Activated CD8-positive, alpha-beta memory T cell treated with anti-CD3 and anti-CD28 coated beads, Interleukin-2, amount 50 U/mL, for 24 hours (primary cell): ENCODE data around the gene BAIAP3.

ENCODE experiments used
- DNase-seq: peaks from one replicate; pipeline ENCODE4 v3.0.0-alpha.2; 2020; ENCODE audit errors: extremely low read depth

BAIAP3 gene

DNA sequence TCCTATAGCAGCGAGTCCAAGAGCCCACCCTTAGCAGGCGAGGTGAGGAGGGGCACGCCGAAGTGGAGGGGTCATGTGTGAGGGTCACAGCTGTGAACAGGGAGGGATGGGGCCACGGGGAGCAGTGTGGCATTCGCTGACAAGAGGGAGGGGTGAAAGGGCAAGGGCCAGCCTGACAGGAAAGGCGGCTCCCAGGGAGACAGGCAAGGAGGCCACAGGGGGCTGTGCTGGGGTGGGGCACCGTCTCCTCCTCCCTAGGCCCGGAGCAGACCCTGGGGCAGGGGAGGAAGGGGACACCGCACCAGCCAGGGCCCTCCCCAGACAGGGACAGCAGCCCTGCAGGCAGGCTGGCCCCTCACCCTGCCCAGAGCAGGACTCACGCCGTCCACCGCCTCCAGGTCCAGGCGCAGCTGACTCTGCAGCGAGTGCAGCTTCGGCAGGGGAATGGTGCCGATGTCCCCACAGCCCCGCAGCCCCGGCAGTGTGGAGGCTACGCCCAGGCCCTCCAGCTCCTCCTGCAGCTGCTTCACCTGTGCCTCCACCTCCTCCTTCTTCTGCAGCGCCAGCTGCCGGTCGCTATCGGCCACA, 33.4 kb downstream of the BAIAP3 start:
- DNase-seq, result no peak

DNA sequence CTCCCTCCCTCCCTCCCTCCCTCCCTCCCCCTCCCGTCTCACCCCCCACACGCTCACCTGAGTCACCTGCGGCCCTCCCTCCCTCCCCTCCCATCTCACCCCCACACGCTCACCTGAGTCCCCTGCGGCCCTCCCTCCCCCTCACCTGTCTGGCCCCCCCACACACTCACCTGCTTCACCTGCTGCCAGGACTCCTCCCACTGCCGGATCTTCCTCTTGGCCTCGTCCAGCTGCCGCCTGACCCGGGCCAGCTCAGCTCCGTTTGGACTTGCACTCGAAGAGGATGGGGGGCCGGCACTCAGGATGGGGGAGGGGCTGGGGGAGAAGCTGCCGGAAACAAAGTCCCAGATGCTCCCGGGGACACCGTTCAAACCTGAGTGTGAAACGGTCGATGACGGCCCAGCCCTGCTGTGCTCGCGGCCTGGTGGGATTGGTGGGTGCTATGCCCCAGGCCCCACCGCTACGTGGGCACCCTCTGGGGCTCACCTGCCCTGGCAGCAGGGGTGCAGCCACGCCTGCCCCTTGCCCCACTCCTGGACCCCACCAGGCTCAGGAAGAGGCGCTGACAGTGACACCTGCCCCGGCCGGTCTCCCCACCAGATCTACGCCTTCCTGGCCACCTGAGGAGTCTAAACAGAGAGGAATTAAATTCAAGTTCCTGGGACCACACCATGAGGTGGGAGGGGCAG, 34.2 kb downstream of the BAIAP3 start:
- no peak for DNase-seq

DNA sequence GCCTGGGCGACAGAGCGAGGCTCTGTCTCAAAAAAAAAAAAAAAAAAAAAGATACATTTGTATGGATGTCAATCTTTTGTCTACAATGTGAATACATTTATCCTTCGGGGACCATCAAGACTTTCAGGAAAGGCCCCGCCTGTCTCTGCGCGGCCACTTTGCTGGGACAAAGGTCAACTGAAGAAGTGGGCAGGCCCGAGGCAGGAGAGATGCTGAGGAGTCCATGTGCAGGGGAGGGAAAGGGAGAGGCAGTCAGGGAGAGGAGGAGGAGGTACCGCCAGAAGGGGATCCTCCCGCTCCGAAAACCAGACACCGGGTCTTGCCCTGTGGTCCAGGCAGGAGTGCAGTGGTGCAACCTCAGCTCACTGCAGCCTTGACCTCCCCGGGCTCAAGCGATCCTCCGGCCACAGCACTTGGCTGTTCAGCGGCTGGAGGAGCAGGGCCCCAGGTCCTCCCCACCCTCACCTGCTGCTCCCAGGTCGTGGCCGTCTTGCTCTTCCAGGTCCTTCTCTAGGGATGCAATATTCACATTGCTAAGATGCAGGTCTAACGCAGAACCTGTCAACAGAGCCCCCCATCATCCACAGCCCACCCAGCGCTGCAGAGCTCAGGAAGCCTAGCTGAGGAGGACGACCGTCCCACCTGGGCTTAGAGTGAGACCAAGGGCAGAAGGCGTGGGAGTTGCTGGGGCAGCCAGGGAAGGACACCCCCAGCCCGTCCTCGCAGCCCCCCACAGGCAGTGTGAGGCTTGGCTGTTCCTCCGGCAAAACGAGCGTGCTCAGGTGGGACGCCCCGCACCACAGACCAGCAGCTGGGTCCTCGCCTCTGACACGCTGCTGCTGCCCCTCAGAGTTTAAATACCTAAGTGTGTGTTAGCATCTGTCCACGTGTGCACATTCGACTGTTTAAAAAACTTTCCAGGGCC, 37.9 kb downstream of the BAIAP3 start:
- no peak for DNase-seq

DNA sequence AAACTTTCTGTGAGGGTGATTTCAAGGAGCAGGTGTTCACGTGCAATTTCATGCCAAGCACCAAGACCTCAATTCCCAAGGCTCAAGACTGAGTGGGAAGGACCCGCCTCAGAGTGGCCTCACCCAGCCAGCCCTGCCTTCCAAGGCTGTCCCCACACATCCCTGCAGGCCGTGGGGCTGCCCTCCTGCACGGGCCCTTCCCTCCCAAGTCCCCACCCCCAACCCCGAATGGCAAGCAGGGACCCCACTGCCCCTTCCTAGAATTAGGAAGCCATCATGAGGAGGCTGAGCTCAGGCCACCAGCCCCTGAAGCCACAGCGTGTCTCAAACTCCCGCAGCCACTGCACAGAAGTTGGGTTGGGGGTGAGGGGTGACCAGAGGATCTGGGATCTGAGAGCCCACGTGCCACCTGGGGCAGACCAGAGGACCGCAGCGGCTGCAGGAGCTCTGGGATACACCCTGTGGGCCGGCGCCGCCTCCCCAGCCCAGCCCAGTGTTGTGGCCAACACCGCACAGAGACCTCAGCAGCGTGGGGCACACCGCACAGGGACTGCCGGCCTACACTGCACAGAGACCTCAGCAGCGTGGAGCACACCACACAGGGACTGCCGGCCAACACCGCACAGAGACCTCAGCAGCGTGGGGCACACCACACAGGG, 39.0 kb downstream of the BAIAP3 start:
- DNase-seq, result no peak

GRCh38 chr16:1374418-1375297, 41.2 kb downstream of the BAIAP3 start:
- no peak for DNase-seq

DNA sequence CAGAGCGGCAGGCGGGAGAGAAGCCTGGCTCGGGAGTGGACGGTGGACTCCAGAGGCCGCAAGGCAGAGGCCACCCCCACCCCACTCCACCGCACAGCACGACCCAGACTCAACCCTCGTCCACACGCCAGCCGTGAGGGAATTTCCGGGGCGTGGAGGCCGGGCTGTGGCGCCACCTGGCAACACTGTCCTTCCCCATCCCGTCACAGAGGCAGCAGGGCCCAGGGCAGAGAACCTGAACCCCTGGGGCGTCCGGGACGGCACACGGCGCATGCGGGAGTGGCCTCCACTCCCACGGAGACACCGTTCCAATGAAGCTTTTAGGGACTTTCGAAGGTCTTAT, 41.8 kb downstream of the BAIAP3 start:
- DNase-seq, result no peak

DNA sequence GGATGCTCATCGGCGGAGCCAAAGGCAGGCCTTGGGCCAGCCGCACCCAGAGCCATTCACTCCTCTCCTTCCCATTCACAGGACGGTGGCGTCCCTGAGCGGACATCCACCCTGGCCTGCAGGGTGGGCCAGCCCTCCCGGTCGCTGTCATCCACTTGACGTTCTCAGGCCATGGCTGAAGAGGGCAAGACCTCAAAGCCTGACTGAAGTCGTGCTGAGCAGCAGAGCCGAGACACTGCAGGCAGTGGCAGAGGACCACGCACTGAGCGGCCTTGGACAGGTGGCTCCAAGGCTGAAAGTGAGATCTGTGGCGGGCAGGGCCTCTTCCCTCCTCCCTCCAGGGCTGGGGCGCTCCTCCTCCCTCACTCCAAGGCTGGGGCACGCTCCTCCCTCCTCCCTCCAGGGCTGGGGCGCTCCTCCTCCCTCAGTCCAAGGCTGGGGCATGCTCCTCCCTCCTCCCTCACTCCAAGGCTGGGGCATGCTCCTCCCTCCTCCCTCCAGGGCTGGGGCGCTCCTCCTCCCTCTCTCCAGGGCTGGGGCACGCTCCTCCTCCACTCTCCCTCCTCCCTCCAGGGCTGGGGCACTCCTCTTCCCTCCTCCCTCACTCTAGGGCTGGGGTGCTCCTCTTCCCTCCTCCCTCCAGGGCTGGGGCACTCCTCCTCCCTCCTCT, 42.4 kb downstream of the BAIAP3 start:
- DNase-seq, result no peak

GRCh38 chr16:1377406-1378010, 44.1 kb downstream of the BAIAP3 start:
- DNase-seq, result no peak

DNA sequence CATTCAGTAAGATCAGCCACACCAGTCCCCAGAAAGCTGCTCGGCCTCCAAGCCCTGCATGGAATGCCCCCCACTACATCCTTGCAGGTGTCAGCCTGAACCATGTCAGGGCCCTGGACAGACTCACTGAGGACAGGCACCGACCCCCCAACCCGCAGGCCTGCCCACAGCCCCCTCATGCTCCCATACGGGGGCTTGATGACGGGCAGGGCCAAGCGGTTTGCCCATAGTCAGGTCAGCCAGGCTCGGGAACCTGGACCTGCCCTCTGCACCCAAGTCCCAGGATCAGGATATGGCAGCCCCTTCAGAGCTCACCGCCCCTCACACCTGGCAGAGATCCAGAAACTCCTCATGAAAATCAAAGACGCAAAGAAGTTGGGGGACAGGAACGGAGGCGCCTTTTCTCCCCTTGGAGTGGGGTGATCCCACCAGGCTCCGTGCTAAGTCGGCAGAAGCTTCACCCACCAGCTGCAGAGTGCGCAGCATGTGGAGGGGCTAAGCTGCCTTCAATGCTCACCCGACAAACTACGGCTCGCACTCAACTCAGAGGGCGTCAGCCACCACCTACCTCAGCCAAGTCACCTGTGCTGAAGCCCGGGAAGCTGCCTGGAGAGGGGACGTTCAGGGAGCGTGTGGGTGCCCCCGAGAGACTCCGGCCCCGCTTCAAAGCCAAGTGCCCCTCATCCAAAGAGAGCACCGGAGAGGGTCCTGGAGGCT, 44.8 kb downstream of the BAIAP3 start:
- DNase-seq, result no peak

- peak; percentile 36 for DNase-seq
These were observed 45.4 kb downstream of the BAIAP3 start for GRCh38 chr16:1378804-1379303.

DNA sequence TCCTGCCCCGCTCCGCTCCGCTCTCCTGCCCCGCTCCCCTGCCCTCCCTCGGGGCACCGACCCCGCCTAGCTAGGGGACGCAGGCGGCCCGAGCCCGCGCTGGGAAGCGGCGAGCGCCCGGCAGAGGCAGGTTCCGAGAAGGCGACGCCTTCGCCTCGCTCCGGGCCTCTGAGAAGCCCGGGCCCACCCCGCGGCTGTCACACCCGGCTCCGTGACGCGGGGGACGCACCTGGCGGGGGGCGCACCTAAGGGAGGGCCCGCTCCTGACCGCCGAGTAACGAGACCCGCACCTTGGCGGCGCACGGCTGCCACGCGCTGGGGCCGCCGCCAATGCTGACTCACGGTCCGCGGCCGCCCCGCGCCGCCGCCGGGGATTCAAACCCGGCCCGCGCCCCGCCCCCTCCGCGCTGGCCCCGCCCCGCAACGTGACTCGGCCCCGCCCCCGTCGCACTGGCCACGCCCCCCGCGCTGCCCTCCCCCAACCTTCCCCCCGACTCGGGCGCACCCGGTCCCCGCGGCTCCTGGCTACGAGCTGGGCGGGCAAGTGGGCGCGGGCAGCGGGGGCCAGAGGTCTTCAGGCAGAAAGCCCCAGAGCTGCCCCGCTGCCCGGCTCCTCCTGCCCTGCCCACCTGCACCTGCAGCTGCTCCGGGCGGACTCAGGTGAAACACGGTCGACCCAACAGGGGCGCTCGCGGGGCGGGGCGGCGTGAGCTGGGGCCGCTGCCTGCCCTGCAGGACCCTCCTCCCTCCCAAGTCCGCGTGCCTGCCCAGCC, 46.0 kb downstream of the BAIAP3 start:
- DNase-seq, result peak; percentile 23

- no peak for DNase-seq
These were observed 46.8 kb downstream of the BAIAP3 start for GRCh38 chr16:1380195-1380594.

DNA sequence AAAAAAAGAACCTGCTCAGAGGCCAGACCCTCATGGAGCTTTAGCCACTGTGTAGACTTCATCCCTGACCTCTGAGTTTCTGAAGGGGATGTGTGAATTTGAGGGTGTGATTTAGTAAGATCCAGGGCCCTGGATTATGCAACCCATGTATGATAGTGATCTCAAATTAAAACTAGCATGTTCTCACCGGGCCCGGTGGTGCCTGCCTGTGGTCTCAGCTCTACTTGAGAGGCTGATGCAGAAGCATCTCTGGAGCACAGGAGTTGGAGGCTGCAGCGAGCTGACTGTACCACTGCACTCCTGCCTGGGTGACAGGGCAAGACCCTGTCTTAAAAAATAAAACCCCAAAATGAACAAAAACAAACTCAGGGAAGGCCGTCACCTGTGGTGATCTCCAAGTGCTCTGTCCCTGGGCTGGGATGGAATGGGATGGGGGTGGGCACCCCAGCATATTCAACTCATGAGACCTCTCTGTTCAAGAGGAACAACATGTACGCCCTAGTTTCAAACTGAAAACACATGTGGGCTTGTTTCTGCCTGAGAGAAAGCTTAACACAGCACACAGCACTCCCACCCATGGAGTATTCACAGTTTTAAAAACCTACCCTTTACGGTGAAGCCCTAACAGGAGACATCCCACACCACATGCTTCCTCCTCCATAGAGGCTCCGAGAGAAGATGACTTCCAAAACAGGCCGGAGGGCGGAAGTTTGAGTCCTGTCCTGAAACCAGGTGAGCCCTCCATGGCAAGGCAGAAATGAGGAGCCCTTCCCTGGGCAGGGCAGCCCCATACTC, 48.4 kb downstream of the BAIAP3 start:
- no peak for DNase-seq

DNA sequence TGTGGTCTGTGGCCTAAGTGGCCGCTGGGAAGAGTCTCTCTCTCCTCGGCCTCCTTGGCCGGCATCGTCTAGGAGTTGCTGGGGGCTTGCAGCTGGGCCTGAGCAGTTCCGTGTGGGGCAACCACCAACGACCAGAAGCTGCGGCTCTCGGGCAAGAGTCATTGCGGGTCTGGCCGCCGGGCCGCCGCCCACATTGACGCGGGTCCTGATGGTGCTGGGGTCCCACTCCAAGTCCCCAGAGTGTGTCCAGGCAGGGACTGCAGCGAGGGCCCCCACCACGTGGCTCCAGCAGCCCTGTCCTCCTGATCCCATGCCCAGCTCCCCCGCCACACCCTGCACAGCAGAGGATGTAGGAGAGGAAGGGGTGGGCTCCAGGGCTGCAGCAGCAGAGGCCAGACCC, 50.1 kb downstream of the BAIAP3 start:
- no peak for DNase-seq

DNA sequence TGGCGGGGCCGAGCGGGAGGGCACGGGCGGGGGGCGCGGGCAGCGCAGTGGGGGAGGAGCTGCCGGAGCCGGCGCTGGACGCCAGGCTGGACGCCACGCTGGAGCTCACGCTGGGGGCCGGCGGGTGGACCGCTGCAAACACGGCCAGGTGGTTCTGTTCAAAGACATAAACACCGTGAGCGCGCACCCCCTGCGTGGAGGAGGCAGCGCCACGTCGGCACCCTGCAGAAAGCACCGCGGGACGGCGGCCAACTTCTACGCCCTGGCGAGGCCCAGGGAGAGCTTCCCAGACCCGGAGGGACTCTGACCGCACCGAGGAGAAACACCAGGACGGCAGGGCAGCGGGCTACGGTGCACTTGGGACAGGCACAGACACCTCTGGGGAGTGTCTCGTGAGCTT, 51.8 kb downstream of the BAIAP3 start:
- no peak for DNase-seq

GRCh38 chr16:1387331-1387730, 53.9 kb downstream of the BAIAP3 start:
- DNase-seq, result no peak

GRCh38 chr16:1389762-1390161, 56.3 kb downstream of the BAIAP3 start:
- DNase-seq, result no peak

DNA sequence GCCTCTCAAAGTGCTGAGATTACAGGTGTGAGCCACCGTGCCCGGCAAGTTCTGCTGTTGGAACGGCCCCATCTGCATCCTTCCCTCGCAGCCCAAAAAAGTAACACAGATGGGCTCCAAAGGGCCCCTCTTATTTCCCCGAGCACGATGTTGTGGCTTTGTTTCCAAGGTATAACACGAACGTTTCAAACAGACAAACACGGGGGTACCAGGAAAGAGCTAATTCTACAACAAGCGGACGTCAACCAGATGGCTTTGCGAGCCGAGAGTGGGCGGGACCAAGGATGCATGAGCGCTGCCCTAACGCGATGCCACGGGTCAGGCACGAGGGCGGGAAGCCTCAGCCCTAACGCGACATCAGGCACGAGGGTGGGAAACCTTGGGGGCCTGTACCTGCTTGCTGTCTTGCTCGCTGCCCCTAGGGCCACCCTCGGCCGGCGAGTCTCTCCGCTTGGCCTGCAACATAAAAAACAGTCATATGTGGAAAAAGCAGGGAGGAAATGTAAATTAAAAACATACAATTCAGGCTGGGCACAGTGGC, 56.9 kb downstream of the BAIAP3 start:
- no peak for DNase-seq
